Activated CD4-positive, alpha-beta T cell treated with anti-CD3 and anti-CD28 coated beads, Interleukin-2, amount 50 U/mL, for 4 hours (primary cell): ENCODE measurements around the gene EXOSC3.
"Not testable (repeated sequence)": the region's sequence is repeated elsewhere in the genome, so short reads cannot be mapped to it uniquely, and the experiment has no call there.

ENCODE experiments used
- DNase-seq, 2 experiments: peaks; one replicate each; pipeline ENCODE4 v3.0.0-alpha.2; 2020

EXOSC3 gene

DNA sequence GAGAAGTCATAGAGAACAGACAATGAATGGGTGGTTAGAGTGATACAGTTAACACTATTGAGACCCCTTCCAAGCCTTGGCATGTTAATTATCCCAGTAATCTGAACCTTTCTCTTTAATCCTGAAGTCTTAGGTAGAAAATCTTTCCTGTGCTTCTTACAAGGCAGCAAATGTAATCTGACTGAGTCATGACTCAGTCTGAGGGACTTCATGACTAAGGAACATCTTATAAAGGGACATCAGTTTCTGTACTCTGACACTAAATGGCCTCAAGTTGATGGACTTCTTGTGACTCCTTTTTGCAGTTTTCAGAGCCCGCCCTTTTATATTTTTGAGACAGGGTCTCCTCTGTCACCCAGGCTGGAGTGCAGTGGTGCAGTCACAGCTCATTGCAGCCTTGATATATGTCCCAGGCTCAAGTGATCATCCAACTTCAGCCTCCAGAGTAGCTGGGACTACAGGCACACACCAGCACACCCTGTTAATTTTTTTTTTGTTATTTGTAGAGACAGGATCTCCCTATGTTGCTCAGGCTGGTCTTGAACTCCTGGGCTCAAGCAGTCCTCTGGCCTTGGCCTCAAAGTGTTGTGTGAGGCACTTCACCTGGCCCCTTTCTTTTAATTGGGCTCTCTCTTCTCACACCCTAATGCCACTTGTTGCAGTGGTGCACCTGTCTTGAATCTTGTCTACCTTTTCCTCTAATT lies 9.5 kb downstream of the EXOSC3 start:
- no peak for DNase-seq

DNA sequence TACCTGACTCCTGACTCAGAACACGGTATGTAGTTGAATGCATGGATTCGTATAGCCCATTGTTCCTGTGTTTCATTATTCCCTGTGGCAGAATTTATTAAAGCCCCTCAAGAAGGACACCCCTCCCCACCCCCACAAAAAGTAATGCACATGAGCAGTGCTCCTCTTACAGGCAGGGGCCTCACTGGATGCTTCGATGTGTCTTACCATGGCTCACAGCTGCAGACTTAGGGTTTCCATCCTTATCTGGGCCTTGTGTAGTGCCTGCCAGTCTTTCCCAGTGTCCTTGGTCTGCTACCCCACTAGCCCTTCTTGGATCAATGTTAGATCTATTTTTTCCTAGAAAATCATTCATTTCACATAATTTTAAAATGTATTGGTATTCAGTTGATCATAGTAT lies 14.9 kb downstream of the EXOSC3 start:
- DNase-seq: no peak

DNA sequence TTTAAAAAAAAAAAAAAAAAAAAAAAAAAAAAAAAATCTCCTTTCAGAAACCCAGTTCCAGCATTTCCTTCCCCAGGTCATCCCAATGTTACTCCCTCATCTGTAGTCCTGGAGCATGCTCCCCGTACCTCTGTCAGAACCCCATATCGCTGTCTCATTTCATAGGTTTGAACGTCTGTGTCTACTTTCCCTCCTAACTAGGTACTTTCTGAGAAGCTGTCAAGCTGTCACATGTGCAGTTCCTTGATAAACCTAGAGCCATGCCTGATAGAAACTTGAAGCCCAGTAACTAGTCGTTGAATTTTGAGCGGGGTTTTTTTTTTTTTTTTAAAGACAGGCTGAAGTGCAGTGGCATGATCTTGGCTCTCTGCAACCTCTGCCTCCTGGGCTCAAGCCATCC lies 15.6 kb downstream of the EXOSC3 start:
- DNase-seq: no peak

DNA sequence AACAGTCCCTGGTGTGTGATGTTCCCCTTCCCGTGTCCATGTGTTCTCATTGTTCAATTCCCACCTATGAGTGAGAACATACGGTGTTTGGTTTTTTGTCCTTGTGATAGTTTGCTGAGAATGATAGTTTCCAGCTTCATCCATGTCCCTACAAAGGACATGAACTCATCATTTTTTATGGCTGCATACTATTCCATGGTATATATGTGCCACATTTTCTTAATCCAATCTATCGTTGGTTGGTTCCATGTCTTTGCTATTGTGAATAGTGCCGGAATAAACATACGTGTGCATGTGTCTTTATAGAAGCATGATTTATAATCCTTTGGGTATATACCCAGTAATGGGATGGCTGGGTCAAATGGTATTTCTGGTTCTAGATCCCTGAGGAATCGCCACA lies 19.6 kb downstream of the EXOSC3 start:
- DNase-seq: not testable (repeated sequence)

DNA sequence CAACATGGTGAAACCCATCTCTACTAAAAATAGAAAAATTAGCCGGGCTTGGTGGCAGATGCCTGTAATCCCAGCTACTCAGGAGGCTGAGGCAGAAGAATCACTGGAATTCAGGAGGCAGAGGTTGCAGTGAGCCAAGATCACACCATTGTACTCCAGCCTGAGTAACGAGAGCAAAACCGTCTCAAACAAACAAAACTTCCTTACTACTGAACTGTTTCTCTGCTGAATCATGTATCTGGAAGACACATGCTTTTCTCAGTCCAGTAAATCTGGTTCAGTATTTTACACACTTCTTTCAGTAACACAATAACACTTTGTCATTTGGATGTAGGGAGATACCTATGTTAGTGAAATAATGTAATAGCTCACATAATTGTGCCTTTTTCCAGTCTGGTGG lies 23.4 kb downstream of the EXOSC3 start:
- DNase-seq: no peak

DNA sequence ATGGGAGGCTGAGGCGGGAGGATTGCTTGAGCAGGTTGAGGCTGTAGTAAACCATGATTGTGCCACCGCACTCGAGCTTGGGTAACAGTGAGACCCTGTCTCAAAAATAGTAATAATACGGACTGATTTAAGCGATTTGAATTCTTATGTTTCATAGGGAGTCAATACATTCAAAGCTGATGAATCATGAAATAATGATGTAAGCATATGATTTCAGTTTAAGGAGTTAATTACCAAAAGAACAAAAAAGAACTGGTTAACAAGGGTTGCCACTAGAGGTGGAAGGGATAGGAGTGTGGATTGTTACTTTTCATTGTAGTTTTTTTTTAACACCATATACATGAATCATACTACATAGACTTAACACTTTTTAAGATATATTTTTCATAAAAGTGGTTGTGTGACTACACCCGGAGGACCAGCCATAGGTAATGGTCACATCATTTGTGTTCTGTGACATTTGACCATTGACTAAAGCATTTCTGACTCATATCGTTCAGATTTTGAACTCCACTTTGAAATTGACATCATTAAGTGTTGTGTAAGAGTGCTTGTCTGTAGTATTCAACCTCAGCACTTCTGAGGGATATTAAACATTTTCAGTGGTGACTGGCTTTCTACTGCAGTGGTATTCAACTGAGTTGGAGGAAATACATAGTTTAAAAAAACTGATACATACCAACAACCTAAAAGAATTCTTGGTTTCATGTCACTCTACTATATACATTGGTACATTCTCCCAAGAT lies 24.3 kb downstream of the EXOSC3 start:
- DNase-seq: no peak

DNA sequence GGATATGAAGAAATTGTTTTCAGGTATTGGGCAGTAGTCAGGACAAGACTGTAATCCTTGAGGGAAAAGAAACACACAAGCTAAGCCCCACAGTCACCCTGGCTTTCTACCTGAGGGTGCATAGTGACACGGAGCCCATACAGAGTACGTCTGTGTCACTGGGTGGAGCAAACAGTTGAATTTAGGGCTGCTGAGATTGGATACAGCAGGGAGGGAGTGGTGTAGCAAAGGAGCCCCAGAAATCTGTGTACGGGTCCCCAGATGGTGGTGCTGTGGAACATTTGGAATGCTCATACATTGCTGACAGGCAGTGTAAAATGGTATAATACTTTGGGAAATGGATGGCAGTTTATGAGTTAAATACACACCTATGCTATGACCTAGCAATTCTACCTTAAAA lies 26.1 kb downstream of the EXOSC3 start:
- DNase-seq: no peak

DNA sequence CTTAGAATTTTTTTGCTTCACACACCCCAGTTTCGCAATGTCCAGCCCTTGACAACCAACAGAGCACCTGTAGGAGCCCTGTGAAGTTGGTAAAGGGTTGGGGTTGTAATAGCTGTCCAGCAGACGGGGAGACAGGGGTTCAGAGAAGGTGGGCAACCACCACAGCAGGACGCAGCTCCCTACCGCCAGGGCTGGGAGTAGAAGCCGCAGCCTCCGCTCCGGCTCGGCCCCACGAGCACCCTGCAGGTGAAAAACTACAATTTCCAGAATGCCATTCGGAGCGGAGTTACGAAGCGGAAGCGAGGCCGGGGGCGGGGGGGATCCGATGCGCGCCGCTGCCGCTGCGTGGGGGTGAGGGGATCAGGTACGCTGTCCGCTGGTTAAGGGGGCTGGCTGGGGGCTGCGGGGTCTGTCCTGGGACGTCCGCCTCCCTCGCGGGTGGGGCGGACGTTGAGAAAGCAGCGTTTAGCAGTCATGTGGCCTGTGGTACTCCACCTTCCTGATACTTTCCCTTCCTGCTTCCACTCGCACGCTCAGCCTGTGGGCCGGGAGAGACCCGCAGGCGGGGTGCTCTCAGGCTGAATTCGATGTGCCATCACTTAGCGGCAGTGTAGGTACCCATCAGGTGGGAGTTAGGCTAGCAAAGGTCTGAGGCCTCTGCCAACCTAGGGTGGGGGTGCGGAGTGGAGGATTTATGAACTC lies 31.2 kb downstream of the EXOSC3 start, which contains the start of gene TRMT10B:
TRMT10B (plus strand) TSS at position 317 of the 702 bp plus-strand sequence. CDS start 8,127 bp downstream, outside the sequence.
- DNase-seq: peak; percentile 73 to 74

DNA sequence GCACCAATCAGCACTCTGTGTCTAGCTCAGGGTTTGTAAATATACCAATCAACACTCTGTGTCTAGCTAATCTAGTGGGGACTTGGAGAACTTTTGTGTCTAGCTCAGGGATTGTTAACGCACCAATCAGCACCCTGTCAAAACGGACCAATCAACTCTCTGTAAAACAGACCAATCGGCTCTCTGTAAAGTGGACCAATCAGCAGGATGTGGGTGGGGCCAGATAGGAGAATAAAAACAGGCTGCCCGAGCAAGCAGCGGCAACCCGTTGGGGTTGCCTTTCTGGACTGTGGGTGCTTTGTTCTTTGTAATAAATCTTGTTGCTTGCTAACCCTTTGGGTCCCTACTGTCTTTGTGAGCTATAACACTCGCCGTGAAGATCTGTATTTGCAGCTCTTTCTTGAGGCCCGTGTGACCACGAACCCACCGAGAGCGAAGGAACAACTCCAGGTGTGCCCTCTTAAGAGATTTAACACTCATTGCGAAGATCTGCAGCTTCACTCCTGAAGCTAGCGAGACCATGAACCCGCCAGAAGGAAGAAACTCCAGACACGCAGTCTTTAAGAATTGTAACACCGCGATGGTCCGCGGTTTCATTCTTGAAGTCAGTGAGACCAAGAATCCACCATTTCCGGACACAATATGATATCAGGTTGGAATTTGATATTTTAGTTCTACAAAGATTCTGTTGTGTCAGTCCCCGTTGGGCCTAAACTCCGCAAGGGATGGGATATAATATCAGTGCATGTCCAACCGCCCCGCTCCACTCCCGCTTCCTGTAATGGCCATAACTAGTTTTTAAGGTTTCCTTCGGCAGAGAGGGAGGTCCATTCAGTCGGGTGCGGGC lies 32.0 kb downstream of the EXOSC3 start:
- no peak for DNase-seq

DNA sequence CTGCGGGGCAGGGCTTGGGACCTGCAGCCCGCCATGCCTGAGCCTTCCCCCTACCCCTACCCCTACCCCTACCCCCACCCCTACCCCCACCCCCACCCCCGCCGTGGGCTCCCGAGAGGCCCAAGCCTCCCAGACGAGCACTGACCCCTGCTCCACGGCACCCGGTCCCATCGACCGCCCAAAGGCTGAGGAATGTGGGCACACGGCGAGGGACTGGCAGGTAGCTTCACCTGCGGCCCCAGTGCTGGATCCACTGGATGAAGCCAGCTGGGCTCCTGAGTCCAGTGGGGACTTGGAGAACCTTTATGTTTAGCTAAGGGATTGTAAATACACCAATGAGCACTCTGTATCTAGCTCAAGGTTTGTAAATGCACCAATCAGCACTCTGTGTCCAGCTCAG lies 32.8 kb downstream of the EXOSC3 start:
- DNase-seq: not testable (repeated sequence)

DNA sequence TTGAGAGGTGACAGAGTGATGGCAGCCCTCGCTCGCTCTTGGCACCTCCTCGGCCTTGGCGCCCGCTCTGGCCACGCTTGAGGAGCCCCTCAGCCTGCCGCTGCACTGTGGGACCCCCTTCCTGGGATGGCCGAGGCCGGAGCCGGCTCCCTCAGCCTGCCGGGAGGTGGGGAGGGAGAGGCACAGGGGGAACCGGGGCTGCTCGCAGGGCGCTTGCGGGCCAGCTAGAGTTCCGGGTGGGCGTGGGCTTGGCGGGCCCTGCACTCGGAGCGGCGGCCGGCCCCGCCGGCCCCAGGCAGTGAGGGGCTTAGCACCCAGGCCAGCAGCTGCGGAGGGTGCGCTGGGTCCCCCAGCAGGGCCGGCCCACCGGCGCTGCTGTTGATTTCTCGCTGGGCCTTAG lies 33.2 kb downstream of the EXOSC3 start:
- not testable (repeated sequence) for DNase-seq

DNA sequence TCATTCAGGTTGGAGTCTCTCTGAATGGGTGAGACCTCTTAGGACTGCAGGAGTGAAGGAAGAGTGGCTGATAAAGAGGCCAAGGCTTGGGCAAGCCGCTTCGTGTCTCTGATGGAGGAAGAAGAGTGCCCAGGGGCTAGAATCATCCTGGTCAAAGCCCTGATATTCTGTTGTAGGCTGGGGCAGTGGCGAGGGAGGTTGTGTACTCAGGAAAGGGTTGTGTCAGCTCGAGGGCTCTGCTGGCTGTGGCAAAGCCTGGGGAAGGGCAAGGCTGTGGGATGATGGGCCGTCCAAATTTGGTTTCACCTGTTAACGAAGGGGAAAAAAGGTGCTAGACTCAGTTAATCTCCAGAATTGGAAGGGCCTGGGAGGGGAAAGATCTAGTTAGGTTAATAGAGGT lies 33.7 kb downstream of the EXOSC3 start:
- no peak for DNase-seq

DNA sequence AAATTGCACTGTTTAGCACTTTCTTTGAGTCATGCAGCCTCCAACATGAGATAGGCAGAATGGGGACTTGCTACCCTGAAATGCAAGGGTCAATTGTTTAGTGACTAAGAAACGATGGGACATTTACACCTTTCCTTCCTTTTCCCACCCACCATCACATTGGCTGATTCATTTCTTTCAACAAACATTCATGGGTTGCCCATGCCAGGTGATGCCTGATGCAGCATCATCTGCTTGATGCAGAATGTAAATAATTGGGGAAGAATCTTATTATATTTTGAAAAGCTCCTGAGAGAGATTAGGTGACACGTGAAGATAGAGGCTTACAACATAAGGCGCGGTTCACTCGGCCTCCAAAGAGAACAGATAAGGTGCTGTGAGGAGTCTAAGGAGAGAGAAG lies 35.7 kb downstream of the EXOSC3 start:
- no peak for DNase-seq

DNA sequence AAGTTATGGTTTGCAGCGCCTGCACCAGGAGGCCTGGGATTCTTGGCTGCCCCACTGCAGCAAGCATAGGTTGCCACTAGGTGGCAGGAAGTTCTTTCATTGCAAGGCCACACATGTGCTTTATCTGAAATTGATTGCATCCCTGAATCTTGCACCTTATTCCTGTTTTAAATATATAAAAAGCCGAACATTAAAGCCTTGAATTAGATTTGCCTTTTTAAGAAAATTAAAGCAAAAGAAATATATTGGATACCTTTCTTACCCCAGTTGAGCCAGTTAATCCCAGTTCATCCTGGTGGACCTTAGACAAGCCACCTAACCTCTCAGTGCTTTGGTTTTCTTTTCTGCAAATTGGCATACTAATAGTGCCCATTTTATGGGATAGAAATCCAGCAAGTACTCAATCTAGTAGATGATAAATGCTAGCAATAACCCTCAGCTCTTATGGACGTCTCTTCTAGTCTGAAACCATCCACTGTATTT lies 37.6 kb downstream of the EXOSC3 start:
- peak; percentile 40 to 53 for DNase-seq

DNA sequence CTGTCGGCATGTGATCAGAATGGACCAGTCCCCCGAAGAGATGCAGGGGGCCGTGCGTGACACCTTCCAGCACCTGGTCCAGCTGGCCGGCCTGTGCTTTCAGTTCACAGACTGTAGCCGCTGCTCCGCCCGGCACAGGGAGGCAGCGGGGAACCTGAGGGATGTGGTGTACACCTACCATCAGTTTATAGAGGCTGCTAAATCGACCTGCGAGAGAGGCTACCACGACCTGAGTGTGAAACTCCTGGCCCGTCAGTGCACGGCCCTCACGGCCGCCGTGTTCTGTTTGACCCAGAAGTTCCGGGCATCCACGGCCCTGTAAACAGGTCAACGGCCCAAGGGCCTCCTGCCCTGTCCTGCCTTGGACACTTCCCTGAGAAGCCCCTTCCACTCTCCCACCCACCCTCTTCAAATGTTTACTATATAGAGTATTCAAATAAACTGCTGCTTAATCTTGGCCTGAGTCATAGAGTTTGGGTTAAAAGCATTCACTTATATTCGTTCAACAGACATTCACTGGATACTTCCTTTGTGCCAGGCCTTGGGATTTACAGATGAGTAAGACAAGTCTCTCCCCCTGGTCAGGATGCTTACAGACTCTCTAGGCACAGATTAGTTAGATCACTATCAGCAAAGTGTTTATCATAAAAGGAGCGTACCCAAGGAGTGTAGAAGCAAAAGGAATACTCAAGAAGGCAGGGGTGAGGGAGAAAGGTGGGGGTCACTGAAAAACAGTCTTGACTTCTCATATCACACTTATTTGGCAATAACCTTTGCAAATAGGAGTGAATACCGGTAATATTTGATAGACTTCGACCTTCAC lies 38.2 kb downstream of the EXOSC3 start:
- DNase-seq: no peak

DNA sequence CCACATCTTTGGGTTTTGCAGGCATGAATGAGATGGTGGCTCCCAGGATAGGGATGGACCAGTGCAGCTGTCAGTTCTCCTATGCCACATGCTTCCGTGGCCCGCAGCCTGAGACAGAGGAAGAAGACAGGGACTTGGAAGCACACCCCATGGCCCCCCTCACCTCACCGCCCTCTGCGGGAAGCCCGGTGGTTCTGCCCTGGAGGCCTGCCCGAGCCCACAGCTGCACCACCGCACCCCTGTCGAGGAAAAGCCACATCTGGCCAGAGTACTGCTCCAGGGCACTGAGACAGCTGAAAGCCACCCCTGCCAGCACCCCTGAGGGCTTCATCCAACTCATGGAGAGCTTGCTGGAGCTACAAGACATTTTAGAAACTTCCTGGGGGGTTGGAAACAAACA lies 38.9 kb downstream of the EXOSC3 start:
- no peak for DNase-seq

DNA sequence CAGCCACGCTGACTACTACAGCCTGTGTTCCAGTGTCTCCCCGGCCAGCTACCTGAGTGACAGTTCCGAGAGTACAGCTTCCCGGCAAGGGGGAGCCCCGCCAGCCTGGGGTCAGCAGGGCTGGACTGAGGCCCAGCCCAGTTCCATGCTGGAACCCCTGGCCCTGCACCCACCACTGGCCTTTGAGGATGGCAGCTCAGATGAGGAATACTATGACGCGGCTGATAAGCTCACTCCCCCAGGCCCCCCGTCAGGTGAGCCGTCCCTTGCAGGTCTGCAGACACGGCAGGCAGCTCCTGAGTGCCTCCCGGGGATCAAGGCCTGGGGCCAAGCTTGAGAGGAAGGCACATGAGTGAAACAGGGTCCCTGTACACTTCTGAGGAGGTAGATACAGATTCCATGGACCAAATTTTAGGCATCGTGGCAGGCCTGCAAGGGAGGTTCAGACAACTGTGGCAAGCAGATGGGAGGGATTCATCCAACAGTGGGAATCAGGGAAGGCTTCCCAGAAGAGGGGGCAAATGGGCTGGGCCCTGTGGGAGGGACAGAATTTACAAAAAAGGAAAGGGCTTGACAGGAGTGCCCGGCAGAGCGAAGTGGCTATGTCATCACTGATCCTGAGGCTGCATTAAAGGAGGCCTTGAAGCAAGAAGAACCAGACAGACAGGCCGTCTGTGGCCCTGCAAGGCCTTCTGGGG lies 44.1 kb downstream of the EXOSC3 start:
- DNase-seq: no peak

DNA sequence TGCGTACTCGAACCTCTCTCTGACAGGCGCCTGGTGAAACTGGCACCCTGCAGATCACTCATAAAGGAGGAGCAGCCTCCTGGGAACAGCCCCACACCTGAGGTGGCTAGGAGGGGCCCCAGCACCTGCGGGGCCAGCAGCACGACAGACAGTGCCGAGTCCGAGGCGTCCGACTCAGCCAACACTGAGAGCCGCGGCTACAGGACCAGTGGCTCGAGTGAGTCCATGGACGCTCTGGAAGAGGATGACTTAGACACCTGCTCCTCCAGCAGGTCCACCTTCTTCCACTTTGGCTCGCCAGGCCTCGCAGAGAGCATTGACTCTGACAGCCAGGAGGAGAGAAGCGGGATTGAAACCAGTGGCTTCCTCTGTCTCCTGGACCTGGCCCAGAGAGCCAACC lies 44.7 kb downstream of the EXOSC3 start:
- no peak for DNase-seq

DNA sequence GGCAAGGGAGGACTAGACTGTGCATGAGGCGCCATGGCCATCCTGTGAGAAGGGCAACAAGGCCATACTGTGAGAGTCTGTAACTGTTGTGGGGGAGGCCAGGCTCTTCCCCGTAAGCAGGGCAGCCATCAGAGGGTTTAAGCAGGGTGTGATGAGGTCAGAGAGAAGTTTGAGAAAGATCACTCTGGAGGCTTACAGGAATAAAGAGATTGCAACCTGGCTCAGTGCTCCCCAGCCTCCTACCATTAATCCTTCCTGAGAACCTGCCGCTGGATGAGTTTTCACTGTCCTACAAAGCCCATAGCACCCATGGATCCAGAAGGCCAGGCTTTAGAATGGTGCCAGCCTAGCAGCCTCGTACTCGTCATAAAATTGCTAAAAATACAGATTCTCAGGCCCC lies 45.6 kb downstream of the EXOSC3 start:
- DNase-seq: no peak

DNA sequence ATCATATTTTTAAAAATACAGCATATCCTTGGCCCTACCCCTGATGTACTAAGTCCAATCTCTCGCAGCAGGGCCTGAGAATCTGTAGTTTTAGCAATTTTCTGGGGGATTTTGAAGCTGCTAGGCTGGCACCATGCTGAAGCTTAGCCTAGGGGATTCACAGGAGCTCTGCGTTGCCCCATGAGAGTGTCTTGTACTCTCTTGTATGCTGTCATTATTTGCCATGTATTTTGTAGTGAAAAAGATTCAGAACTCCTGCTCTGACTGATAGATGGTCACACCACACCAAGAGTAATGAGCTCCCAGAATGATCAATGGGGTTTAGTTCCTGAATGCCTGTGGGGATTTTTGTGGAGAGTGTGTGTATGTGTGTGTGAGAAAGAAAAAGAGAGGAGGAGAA lies 51.9 kb downstream of the EXOSC3 start:
- DNase-seq: no peak

DNA sequence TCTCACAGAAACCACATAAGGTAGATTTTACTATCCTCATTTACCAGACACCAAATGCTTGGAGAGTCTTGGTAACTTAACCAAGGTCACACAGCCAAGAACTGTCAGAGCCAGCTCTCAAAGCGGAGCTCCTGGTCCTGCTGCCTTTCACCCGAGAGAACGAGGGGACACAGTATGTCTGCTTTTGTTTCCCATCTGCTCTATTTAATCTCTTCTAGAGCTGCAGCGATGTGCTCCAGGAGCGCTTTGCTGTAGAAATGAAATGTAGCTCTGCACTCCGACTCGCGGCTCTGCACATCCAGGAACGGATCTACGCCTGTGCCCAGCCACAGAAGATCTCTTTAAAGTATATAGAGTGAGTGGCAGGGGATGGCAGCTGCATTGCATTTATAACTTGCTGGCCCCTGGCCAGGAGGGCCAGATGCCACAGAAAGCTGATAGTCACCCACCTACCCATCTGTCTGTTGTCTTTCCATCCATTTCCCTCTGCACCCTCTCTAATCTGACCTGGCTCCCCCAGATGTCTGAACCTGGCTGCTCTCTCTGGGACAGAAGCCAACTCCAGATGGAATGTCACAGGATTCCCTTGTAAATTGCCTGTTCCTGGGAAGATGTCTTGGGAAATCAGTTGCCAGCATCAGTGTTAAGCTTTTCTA lies 52.6 kb downstream of the EXOSC3 start:
- no peak for DNase-seq
